K562 (cell line): ENCODE measurements around the gene NDST1. TPM values are rescaled to one million over a fixed set of nuclear protein-coding genes. Genes with fewer than 3 reads are reported as not detected.

Experiments
- ATAC-seq: fragments of 200-7000 bp; cut with Tn5 transposase; 3 replicates; pipeline ENCODE4 v1.9.1; 2020; ENCODE audit warnings: moderate library complexity
- BruUV-seq: library from RNA; stranded (reverse); fragments of 400-500 nt; replicated peaks from 2 replicates; lab custom pipeline; 2021; lab: Mats Ljungman, UMichigan
- CTCF ChIA-PET: fragments of 300-600 bp; formaldehyde crosslinking; extraction: SDS; loops from one replicate; lab custom pipeline; 2021; ENCODE audit warnings: low intra/inter-chr PET ratio; lab: Yijun Ruan, JAX
- POLR2A ChIA-PET: fragments of 300-600, 350-650 bp; sonication (Branson Sonifier 250); formaldehyde crosslinking; extraction: SDS; loops from one replicate; lab custom pipeline; 2021; ENCODE audit warnings: antibody characterized with exemption, inconsistent platforms; lab: Yijun Ruan, JAX
- DNase-seq, 4 experiments: peaks; one replicate each; pipeline versions ENCODE4 v3.0.0 to v3.0.0-alpha.2; 2011 to 2018; ENCODE audit warnings: low spot score in 3 of 4, mixed read lengths in 3 of 4; ENCODE audit errors: extremely low read depth in 1 of 4
- FAIRE-seq: peaks from 2 replicates; lab custom pipeline; 2011; peaks lifted over from hg19 to GRCh38; lab: Jason Lieb, UNC
- H2AFZ ChIP-seq: 2 replicates; pipeline ENCODE4 v1.6.0; 2011; ENCODE audit warnings: low read depth, low read length, control low read depth, inconsistent platforms
- H3K27ac ChIP-seq: fragments of 200-600 bp; 3 replicates; pipeline ENCODE4 v1.8.0; 2011; ENCODE audit warnings: low read depth, mild to moderate bottlenecking, control low read depth, inconsistent platforms, low read length, moderate library complexity, mixed read lengths; ENCODE audit errors: extremely low read depth
- H3K27me3 ChIP-seq, 2 experiments: fragments of 300-600 bp in 1 of 2; 2 replicates in 1 of 2; 3 replicates in 1 of 2; pipeline versions ENCODE4 v1.6.0 to v1.8.0; 2011; ENCODE audit warnings: inconsistent platforms in 2 of 2, low read length in 2 of 2, mild to moderate bottlenecking in 1 of 2, mixed read lengths in 1 of 2, moderate library complexity in 1 of 2; ENCODE audit not compliant: control insufficient read depth in 2 of 2, insufficient read depth in 2 of 2
- H3K36me3 ChIP-seq: fragments of 300-600 bp; 3 replicates; pipeline ENCODE4 v1.8.0; 2011; ENCODE audit warnings: mild to moderate bottlenecking, low read length, inconsistent platforms; ENCODE audit not compliant: control insufficient read depth, insufficient read depth
- H3K4me1 ChIP-seq, 2 experiments: fragments of 200-600 bp in 1 of 2; replicated peaks in 1 of 2; 2 replicates in 1 of 2; 3 replicates in 1 of 2; pipeline versions ENCODE4 v1.5.1 to v1.8.0; 2011; ENCODE audit warnings: inconsistent platforms in 2 of 2, low read length in 2 of 2, mild to moderate bottlenecking in 1 of 2, mixed read lengths in 1 of 2, moderate library complexity in 1 of 2; ENCODE audit not compliant: control insufficient read depth in 2 of 2, insufficient read depth in 2 of 2
- H3K4me2 ChIP-seq: 2 replicates; pipeline ENCODE4 v1.6.1; 2011; ENCODE audit warnings: low read length, control low read depth, inconsistent platforms, mixed read lengths; ENCODE audit not compliant: insufficient read depth
- H3K4me3 ChIP-seq: fragments of 200-600 bp; sonication (generic), shearing (Covaris generic); 2 replicates; pipeline ENCODE4 v1.5.1; 2016; ENCODE audit warnings: control low read depth, inconsistent platforms
- H3K79me2 ChIP-seq: fragments of 200-600 bp; 3 replicates; pipeline ENCODE4 v1.8.0; 2011; ENCODE audit warnings: low read length, inconsistent platforms; ENCODE audit not compliant: control insufficient read depth, insufficient read depth
- H3K9ac ChIP-seq, 2 experiments: 2 replicates each; pipeline versions ENCODE4 v1.6.0 to v1.6.1; 2011; ENCODE audit warnings: low read depth in 2 of 2, low read length in 2 of 2, control low read depth in 1 of 2, inconsistent platforms in 1 of 2, mild to moderate bottlenecking in 1 of 2, mixed read lengths in 1 of 2; ENCODE audit not compliant: insufficient read depth in 1 of 2
- H3K9me1 ChIP-seq: one replicate; pipeline ENCODE4 v1.6.0; 2011; ENCODE audit warnings: inconsistent platforms, mild to moderate bottlenecking, low read length, moderate library complexity; ENCODE audit not compliant: control insufficient read depth, insufficient read depth
- H3K9me3 ChIP-seq: replicated peaks from 2 replicates; pipeline ENCODE4 v1.5.1; 2011; ENCODE audit warnings: low read depth, low read length, inconsistent platforms; ENCODE audit not compliant: control insufficient read depth, insufficient read depth
- H4K20me1 ChIP-seq: replicated peaks from 2 replicates; pipeline ENCODE4 v1.6.1; 2011; ENCODE audit warnings: low read length, inconsistent platforms, mixed read lengths; ENCODE audit not compliant: control insufficient read depth, insufficient read depth
- CAMTA2 ChIP-seq: fragments of 250-450 bp; sonication (Bioruptor Pico); conservative IDR thresholded peaks from 2 replicates; pipeline ENCODE4 v1.5.1; 2022
- CBFA2T3 ChIP-seq: fragments of 450-650 bp; IDR thresholded peaks from 2 replicates; pipeline ENCODE4 v1.6.1; 2017
- DPF2 ChIP-seq: fragments of 450-650 bp; IDR thresholded peaks from 2 replicates; pipeline ENCODE4 v1.6.1; 2016
- ELK1 ChIP-seq: sonication (generic); formaldehyde crosslinking; IDR thresholded peaks from 2 replicates; pipeline ENCODE4 v1.8.1; 2022; ENCODE audit warnings: missing genetic modification reagents
- HNRNPL ChIP-seq: fragments of 200-400 bp; formaldehyde crosslinking; IDR thresholded peaks from 2 replicates; pipeline ENCODE4 v1.6.1; 2017; ENCODE audit warnings: low read depth, mild to moderate bottlenecking, low read length
- MAX ChIP-seq: sonication (generic); formaldehyde crosslinking; IDR thresholded peaks from 2 replicates; pipeline ENCODE4 v1.9.0; 2022; ENCODE audit warnings: mild to moderate bottlenecking, missing genetic modification reagents
- NONO ChIP-seq, 2 experiments: fragments of 200-400 bp in 1 of 2; fragments of 450-650 bp in 1 of 2; formaldehyde crosslinking in 1 of 2; IDR thresholded peaks; 2 replicates each; pipeline ENCODE4 v1.6.1; 2017; ENCODE audit warnings: low read depth in 2 of 2, mild to moderate bottlenecking in 2 of 2, moderate library complexity in 2 of 2, low read length in 1 of 2
- NR2C2 ChIP-seq, 2 experiments: fragments of 200-800 bp in 1 of 2; sonication (Bioruptor generic) in 1 of 2; sonication (generic) in 1 of 2; formaldehyde crosslinking in 1 of 2; IDR thresholded peaks; 2 replicates each; pipeline versions ENCODE4 v1.6.1 to v1.8.0; 2016 to 2022; ENCODE audit warnings: mild to moderate bottlenecking in 1 of 2, missing compliant biosample characterization in 1 of 2, missing genetic modification characterization in 1 of 2, missing genetic modification reagents in 1 of 2
- SMARCC2 ChIP-seq: fragments of 450-650 bp; IDR thresholded peaks from 2 replicates; pipeline ENCODE4 v1.6.1; 2017; ENCODE audit warnings: antibody characterized with exemption, moderate library complexity, mild to moderate bottlenecking, low read depth
- SRSF1 ChIP-seq: fragments of 200-400 bp; formaldehyde crosslinking; IDR thresholded peaks from 2 replicates; pipeline ENCODE4 v1.6.1; 2017; ENCODE audit warnings: mild to moderate bottlenecking, low read depth, low read length, moderate library complexity
- ZBTB17 ChIP-seq: fragments of 450-650 bp; formaldehyde crosslinking; IDR thresholded peaks from 2 replicates; pipeline ENCODE4 v1.4.0; 2020; ENCODE audit warnings: mild to moderate bottlenecking
- ZBTB49 ChIP-seq: sonication (generic); formaldehyde crosslinking; IDR thresholded peaks from 2 replicates; pipeline ENCODE4 v1.8.0; 2022; ENCODE audit warnings: missing genetic modification reagents, mild to moderate bottlenecking, borderline replicate concordance
- ZFP36 ChIP-seq: fragments of 150-350 bp; IDR thresholded peaks from 2 replicates; pipeline ENCODE4 v1.6.1; 2018; ENCODE audit warnings: low read length, low read depth; ENCODE audit not compliant: partially characterized antibody
- ZNF212 ChIP-seq: fragments of 450-650 bp; formaldehyde crosslinking; IDR thresholded peaks from 2 replicates; pipeline ENCODE4 v1.4.0; 2020; ENCODE audit warnings: mild to moderate bottlenecking
- ZNF740 ChIP-seq, 3 experiments: fragments of 200-800 bp in 1 of 3; sonication (Bioruptor generic) in 1 of 3; sonication (generic) in 1 of 3; formaldehyde crosslinking in 1 of 3; IDR thresholded peaks; 2 replicates each; pipeline versions ENCODE4 v1.6.1 to v1.8.0; 2016 to 2022; ENCODE audit warnings: mild to moderate bottlenecking in 2 of 3, missing compliant biosample characterization in 2 of 3, missing genetic modification characterization in 2 of 3, missing genetic modification reagents in 1 of 3
- ZNF778 ChIP-seq: fragments of 450-650 bp; formaldehyde crosslinking; IDR thresholded peaks from 2 replicates; pipeline ENCODE4 v1.4.0; 2020; ENCODE audit warnings: mild to moderate bottlenecking, moderate library complexity
- WGBS: fragments of 100-300 bp; shearing (Covaris generic); methylation state at CpG from one replicate; pipeline ENCODE4 v1.1.6; 2016; ENCODE audit warnings: low coverage, mixed read lengths; ENCODE audit not compliant: insufficient coverage; ENCODE audit errors: missing lambda C conversion rate; 5-methylcytosine and 5-hydroxymethylcytosine counted together
- in situ Hi-C: fragments of 300-500 bp; cut with MboI; formaldehyde crosslinking; loops from 4 replicates; pipeline ENCODE4 v1.15.0; 2018; ENCODE audit warnings: inconsistent platforms, mixed read lengths
- intact Hi-C: fragments of 100-400 bp; cut with micrococcal nuclease; formaldehyde crosslinking; loops from 2 replicates; pipeline ENCODE4 v1.14.2; 2022
- polyA plus RNA-seq, 8 experiments: library from polyadenylated mRNA; depleted of rRNA in 4 of 8; stranded (reverse) in 5 of 8; unstranded in 3 of 8; fragments of >200 nt; fragmentation: Nextera tagmentation in 2 of 8; fragmentation: Illumina TruSeq in 1 of 8; extraction: Ambion mirVana in 2 of 8; extraction: Trizol in 1 of 8; gene quantifications; 2 replicates each; pipeline versions ENCODE4 v1.2.1 to v1.2.3, GENCODE V29; 2011 to 2014; ENCODE audit warnings: inconsistent platforms in 1 of 8, missing spikeins in 1 of 8
- total RNA-seq, 7 experiments: library from RNA; depleted of rRNA in 6 of 7; stranded (reverse); fragments of >200 nt in 6 of 7; fragmentation: Illumina TruSeq in 2 of 7; extraction: Trizol in 2 of 7; gene quantifications; 2 replicates each; pipeline versions ENCODE4 v1.2.1 to v1.2.3, GENCODE V29; 2011 to 2021; ENCODE audit warnings: low replicate concordance in 1 of 7

The NDST1 gene
- total and polyA plus RNA-seq, 9 of the 15 experiments (the other 6 are each of a cell fraction or from before 2014, with no cell fraction given) = 0.38 to 47.9 (median 9.9) TPM

- TF ChIP-seq ZBTB49 (CRISPR knock-in tag) = no peak
- no peak for TF ChIP-seq ZNF740 (CRISPR knock-in tag; IDR thresholded peaks at IDR 0.05)
- no peak for TF ChIP-seq ZNF740 (tag; IDR thresholded peaks at IDR 0.05)
Observed at GRCh38 chr5:150544611-150545219, 36.8 kb downstream of the NDST1 start (continued).

- in situ Hi-C loops = no loop called here
Observed at GRCh38 chr5:150545246-150545645, 37.3 kb downstream of the NDST1 start.

More at GRCh38 chr5:150545246-150545645, 37.3 kb downstream of the NDST1 start:
- Histone ChIP-seq H3K27me3 (no peaks in the 10 kb centered on the region), H3K4me3 (no peak overlapping the region), H3K4me1 (peaks cover 0 to 4% of the 10 kb centered on the region in 2 experiments; a peak in 2 of 5 replicates), H3K9me3 (no peaks in the 10 kb centered on the region), H3K9me1 (no peaks in the 10 kb centered on the region), H2AFZ (no peak overlapping the region), H3K4me2 (no peak overlapping the region), H3K9ac (no peak overlapping the region), H3K79me2 (no peaks in the 10 kb centered on the region), H3K27ac (no peak overlapping the region), H4K20me1 (no peaks in the 10 kb centered on the region), H3K36me3 (peaks cover 71% of the 10 kb centered on the region; the same call in 2 of the 3 replicates)
- no peak for TF ChIP-seq SRSF1
- TF ChIP-seq HNRNPL = no peak
- TF ChIP-seq MAX = no peak
- TF ChIP-seq ELK1 (CRISPR knock-in tag) = no peak
- TF ChIP-seq ZBTB17 (CRISPR knock-in tag) = no peak
- TF ChIP-seq ZFP36 = no peak
- no peak for TF ChIP-seq ZNF212 (CRISPR knock-in tag)
- no peak for TF ChIP-seq CBFA2T3
- no peak for TF ChIP-seq SMARCC2
- no peak for TF ChIP-seq NR2C2 (CRISPR knock-in tag; IDR thresholded peaks at IDR 0.05)
- TF ChIP-seq NR2C2 (tag; IDR thresholded peaks at IDR 0.05) = no peak
- no peak for TF ChIP-seq NONO (IDR thresholded peaks at IDR 0.05; ENCODE audit: low read depth in 2 of 2, low read length in 1 of 2)
- TF ChIP-seq CAMTA2 (CRISPR knock-in tag) = no peak
- no peak for TF ChIP-seq DPF2
- no peak for TF ChIP-seq ZNF778 (CRISPR knock-in tag)
- CTCF ChIA-PET = interaction anchor here (0.7 to 5.2 kb wide), 5 partner anchors 11 to 95 kb away, joined by 3 to 44 read pairs (median 3); partner anchors contain the start of gene RPS14
- no peak for ATAC-seq
- DNase-seq = no peak
- POLR2A ChIA-PET = interaction anchor here (0.6 to 1.0 kb wide), 4 partner anchors 8 to 533 kb away, joined by 3 read pairs; no protein-coding TSS in a partner anchor
- BruUV-seq = no TSS peak
- intact Hi-C loops = no loop called here
- FAIRE-seq = no peak
- 78% methylated on average over 12 of the region's 13 CpGs for WGBS
